PC-3 (cell line): ENCODE data around the gene TNFRSF18.

Experiments used
- CTCF ChIP-seq: fragments of 300-600 bp; sonication (generic); conservative IDR thresholded peaks from 2 replicates; pipeline ENCODE4 v1.5.1; 2017; ENCODE audit warnings: antibody characterized with exemption, low read depth, mild to moderate bottlenecking, low read length
- EZH2phosphoT487 ChIP-seq: fragments of 300-600 bp; sonication (generic); IDR thresholded peaks from 2 replicates; pipeline ENCODE4 v1.6.1; 2018; ENCODE audit warnings: mild to moderate bottlenecking, antibody characterized with exemption, low read length, borderline replicate concordance

GRCh38 chr1:1221887-1222574 lies 15.6 kb upstream of the TNFRSF18 start:
- TF ChIP-seq CTCF (no peak), EZH2phosphoT487 (no peak)
